GM12865 (cell line): ENCODE results near the gene RPS19BP1.
A peak's percentile ranks its signal among the peaks of the same experiment; 100 is the strongest.

Experiments used
- DNase-seq: peaks from one replicate; pipeline ENCODE4 v3.0.0; 2010; ENCODE audit warnings: low read depth
- H3K4me3 ChIP-seq: 2 replicates; pipeline ENCODE4 v1.5.1; 2011; ENCODE audit warnings: mild to moderate bottlenecking, low read depth, low read length, control low read depth
- TF ChIP-seq, protein P1 (sequence below): IDR thresholded peaks from 2 replicates; pipeline ENCODE4 v1.5.1; 2011; ENCODE audit warnings: low read length, control low read depth, low read depth, inconsistent platforms; ENCODE audit not compliant: insufficient read depth; ENCODE audit errors: missing control alignments

Gene RPS19BP1

GRCh38 chr22:39535831-39536449, 3.4 kb upstream of the RPS19BP1 start:
- no peak overlapping the region for H3K4me3 ChIP-seq
- TF ChIP-seq, protein P1, sequence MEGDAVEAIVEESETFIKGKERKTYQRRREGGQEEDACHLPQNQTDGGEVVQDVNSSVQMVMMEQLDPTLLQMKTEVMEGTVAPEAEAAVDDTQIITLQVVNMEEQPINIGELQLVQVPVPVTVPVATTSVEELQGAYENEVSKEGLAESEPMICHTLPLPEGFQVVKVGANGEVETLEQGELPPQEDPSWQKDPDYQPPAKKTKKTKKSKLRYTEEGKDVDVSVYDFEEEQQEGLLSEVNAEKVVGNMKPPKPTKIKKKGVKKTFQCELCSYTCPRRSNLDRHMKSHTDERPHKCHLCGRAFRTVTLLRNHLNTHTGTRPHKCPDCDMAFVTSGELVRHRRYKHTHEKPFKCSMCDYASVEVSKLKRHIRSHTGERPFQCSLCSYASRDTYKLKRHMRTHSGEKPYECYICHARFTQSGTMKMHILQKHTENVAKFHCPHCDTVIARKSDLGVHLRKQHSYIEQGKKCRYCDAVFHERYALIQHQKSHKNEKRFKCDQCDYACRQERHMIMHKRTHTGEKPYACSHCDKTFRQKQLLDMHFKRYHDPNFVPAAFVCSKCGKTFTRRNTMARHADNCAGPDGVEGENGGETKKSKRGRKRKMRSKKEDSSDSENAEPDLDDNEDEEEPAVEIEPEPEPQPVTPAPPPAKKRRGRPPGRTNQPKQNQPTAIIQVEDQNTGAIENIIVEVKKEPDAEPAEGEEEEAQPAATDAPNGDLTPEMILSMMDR, result no peak
- no peak for DNase-seq

DNA sequence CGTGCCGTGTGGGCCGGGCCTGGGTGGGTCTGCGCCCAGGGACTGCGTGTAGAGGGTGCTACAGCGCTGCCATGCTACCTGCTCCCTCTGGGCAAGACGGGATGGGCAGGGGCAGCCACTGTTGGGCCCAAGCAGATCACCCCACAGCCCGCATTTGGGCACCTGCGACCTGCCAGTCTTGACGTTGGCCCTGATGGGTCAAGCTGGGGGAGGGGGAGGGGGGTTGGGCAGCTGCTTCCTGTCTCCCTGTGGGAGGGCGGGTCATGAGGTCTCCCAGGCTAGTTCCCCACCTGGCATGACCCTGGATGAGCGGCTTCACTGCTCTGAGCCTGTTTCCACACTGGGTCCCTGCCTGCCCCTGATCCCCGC, 2.8 kb upstream of the RPS19BP1 start:
- TF ChIP-seq, protein P1, result no peak
- no peak for DNase-seq
- no peak overlapping the region for H3K4me3 ChIP-seq

GRCh38 chr22:39534591-39535356, 2.2 kb upstream of the RPS19BP1 start:
- no peak overlapping the region for H3K4me3 ChIP-seq
- DNase-seq, result peak; percentile 72
- TF ChIP-seq, protein P1, result peak; percentile 79

DNA sequence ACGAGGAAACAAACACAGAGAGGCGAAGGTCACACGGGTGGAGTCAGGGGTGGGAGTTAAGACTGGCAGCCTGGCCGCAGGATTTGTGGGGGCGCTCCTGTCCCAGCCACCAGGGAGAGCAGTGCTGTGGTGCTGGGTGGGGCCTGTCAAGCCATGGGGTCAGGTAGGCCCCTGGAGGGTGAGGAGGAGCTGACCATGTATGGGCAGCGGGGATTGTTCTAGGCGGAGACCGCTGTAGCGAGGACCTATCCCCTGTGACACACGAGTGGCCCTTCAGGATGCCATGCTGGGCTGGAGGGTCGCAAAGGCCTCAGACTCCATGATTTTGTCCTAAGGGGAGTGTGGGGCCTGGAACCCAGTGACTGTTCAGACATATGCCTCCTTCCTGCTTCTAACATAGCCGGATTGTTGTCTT, 1.6 kb upstream of the RPS19BP1 start:
- peak; percentile 11 for DNase-seq
- TF ChIP-seq, protein P1, result no peak
- H3K4me3 ChIP-seq, result no peak overlapping the region

- DNase-seq, result peak; percentile 67
- H3K4me3 ChIP-seq, result no peak overlapping the region
- TF ChIP-seq, protein P1, result peak; percentile 25
These were observed 1.7 kb downstream of the RPS19BP1 start for GRCh38 chr22:39530692-39531331.

DNA sequence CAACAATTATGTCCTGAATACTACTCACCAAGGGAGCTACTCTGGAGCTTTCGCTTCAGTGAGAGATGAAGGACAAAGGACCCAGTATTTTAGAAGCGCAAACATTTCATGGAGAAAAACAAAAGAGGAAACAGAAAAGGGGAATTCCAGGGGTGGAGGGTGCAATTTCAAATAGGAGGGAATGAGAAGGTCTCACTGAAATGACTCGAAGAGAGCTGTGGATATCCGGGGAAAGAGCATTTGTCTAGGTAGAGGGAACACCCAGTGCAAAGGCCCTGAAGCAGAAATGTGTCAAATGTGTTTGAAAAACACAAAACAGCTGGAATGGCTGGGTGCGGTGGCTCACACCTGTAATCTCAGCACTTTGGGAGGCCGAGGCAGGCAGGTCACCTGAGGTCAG, 2.4 kb downstream of the RPS19BP1 start:
- peak overlapping the region; percentile 72 for H3K4me3 ChIP-seq
- TF ChIP-seq, protein P1, result no peak
- no peak for DNase-seq
